Thyroid gland (tissue), 4 donors: ENCODE measurements around the gene GNAQ. TPM values are rescaled to one million over a fixed set of nuclear protein-coding genes. Genes with fewer than 3 reads are reported as not detected.

Experiments used
- DNase-seq, 2 donors: peaks; one replicate each; pipeline ENCODE4 v3.0.0-alpha.2; 2019
- H3K27ac ChIP-seq, 3 donors: fragments of 200-600 bp; sonication (generic); 1 replicate in 2 of 3; 2 replicates in 1 of 3; pipeline ENCODE4 v1.5.1; 2016 to 2019; ENCODE audit warnings: mild to moderate bottlenecking in 1 of 3, moderate library complexity in 1 of 3
- H3K27me3 ChIP-seq: fragments of 200-600 bp; sonication (generic); one replicate; pipeline ENCODE4 v1.5.1; 2019
- H3K36me3 ChIP-seq, 2 donors: fragments of 200-600 bp; sonication (generic); one replicate each; pipeline ENCODE4 v1.5.1; 2016 to 2019
- H3K4me1 ChIP-seq, 2 donors: fragments of 200-600 bp; sonication (generic); one replicate each; pipeline ENCODE4 v1.5.1; 2017 to 2019
- H3K4me3 ChIP-seq, 3 donors: fragments of 200-600 bp; sonication (generic); replicated peaks in 1 of 3; 1 replicate in 2 of 3; 2 replicates in 1 of 3; pipeline ENCODE4 v1.5.1; 2016; ENCODE audit warnings: mild to moderate bottlenecking in 1 of 3
- H3K9me3 ChIP-seq: fragments of 200-600 bp; sonication (generic); one replicate; pipeline ENCODE4 v1.5.1; 2017
- CTCF ChIP-seq, 6 experiments: fragments of 200-600 bp in 3 of 6; fragments of 450-650 bp in 3 of 6; sonication (generic) in 3 of 6; IDR thresholded peaks; one replicate each; pipeline ENCODE4 v1.5.1; 2016 to 2019; ENCODE audit warnings: antibody characterized with exemption in 6 of 6, mild to moderate bottlenecking in 2 of 6, inconsistent platforms in 1 of 6, moderate library complexity in 1 of 6
- POLR2A ChIP-seq, 2 donors: fragments of 450-650 bp; IDR thresholded peaks; one replicate each; pipeline ENCODE4 v1.6.1; 2017; ENCODE audit warnings: antibody characterized with exemption in 2 of 2, mild to moderate bottlenecking in 2 of 2, moderate library complexity in 1 of 2
- WGBS, 2 donors: methylation state at CpG; one replicate each; pipeline ENCODE4 v1.1.5; 2017; 5-methylcytosine and 5-hydroxymethylcytosine counted together
- intact Hi-C: fragments of 100-400 bp; cut with DNase I; formaldehyde crosslinking; loops from one replicate; pipeline ENCODE4 v1.15.1; 2023
- total RNA-seq, 4 donors: library from RNA; depleted of rRNA; stranded (reverse); fragments of >200 nt; gene quantifications; one replicate each; pipeline ENCODE4 v1.2.3, GENCODE V29; 2016

The GNAQ gene
- total RNA-seq, 4 donors from 2014 or later = 40.0 to 60.8 (median 58.1) TPM

DNA sequence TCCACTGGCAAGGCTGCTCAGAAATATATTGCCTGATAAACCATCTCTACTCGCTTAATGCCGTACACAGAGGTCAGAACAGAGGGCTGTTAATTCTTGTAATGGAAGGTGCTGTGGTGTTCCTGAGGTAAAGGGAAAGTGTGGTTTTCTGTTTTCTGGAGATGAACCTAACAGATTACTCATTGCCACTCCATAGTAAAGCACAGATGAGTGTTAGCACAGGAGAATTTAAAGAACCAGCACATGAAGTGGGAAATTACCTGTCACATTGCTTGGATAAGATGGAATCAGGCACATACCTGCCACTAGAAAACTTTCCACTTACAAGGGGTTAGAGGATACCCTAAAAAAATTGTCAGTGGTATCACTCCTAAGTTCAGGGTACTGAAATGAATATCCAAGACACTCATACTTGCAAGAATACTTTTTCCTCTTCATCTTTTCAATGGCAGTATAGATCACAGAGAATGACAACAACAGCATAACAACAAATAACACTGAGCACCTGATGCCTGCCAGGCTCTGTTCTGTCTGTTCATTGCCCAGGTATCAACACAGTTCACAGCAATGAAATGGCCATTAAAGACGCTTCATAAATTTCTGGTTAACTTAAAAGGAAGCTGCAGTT is 230.6 kb downstream of the GNAQ start:
- H3K27ac ChIP-seq = no peak overlapping the region
- no peaks in the 10 kb centered on the region for H3K27me3 ChIP-seq
- no peak for DNase-seq
- no peaks in the 10 kb centered on the region for H3K9me3 ChIP-seq
- no peaks in the 10 kb centered on the region for H3K36me3 ChIP-seq
- H3K4me3 ChIP-seq = no peak overlapping the region
- peaks cover 10 to 19% of the 10 kb centered on the region in 2 donors for H3K4me1 ChIP-seq
- TF ChIP-seq CTCF (IDR thresholded peaks at IDR 0.05) = no peak
- WGBS, 2 donors = 98 to 99% methylated on average over 3 of the region's 3 CpGs
- intact Hi-C loops = no loop called here

- TF ChIP-seq CTCF (IDR thresholded peaks at IDR 0.05) (no peak), POLR2A (IDR thresholded peaks at IDR 0.05) (no peak)
- H3K36me3 ChIP-seq = no peaks in the 10 kb centered on the region
- 85 to 94% methylated on average over 1 of the region's 1 CpG for WGBS, 2 donors
- no peaks in the 10 kb centered on the region for H3K9me3 ChIP-seq
- H3K4me3 ChIP-seq = no peak overlapping the region
- DNase-seq = no peak
- H3K27me3 ChIP-seq = no peaks in the 10 kb centered on the region
- intact Hi-C loops = no loop called here
- peaks cover 7 to 16% of the 10 kb centered on the region in 2 donors for H3K4me1 ChIP-seq
- H3K27ac ChIP-seq = no peak overlapping the region
Observed at GRCh38 chr9:77798140-77798539, 233.5 kb downstream of the GNAQ start.

GRCh38 chr9:77794985-77795384 is 236.6 kb downstream of the GNAQ start:
- no peak for TF ChIP-seq POLR2A (IDR thresholded peaks at IDR 0.05)
- no peak for TF ChIP-seq CTCF (IDR thresholded peaks at IDR 0.05)
- Histone ChIP-seq H3K4me1 (peaks cover 0 to 8% of the 10 kb centered on the region in 2 donors), H3K4me3 (no peak overlapping the region), H3K27ac (no peak overlapping the region), H3K27me3 (no peaks in the 10 kb centered on the region), H3K9me3 (no peaks in the 10 kb centered on the region), H3K36me3 (no peaks in the 10 kb centered on the region)
- 94 to 96% methylated on average over 3 of the region's 3 CpGs for WGBS, 2 donors
- intact Hi-C loops = no loop called here
- no peak for DNase-seq

- TF ChIP-seq POLR2A (IDR thresholded peaks at IDR 0.05) (no peak), CTCF (IDR thresholded peaks at IDR 0.05) (no peak)
- Histone ChIP-seq H3K4me3 (no peak overlapping the region), H3K27ac (no peak overlapping the region), H3K27me3 (no peaks in the 10 kb centered on the region), H3K36me3 (no peaks in the 10 kb centered on the region), H3K9me3 (no peaks in the 10 kb centered on the region), H3K4me1 (peaks cover 0 to 8% of the 10 kb centered on the region in 2 donors)
- DNase-seq = no peak
- WGBS, 2 donors = 70 to 79% methylated on average over 2 of the region's 2 CpGs
- intact Hi-C loops = no loop called here
Observed at GRCh38 chr9:77793849-77794248, 237.8 kb downstream of the GNAQ start.

GRCh38 chr9:77789891-77790290 is 241.7 kb downstream of the GNAQ start:
- WGBS, 2 donors = 93 to 97% methylated on average over 5 of the region's 5 CpGs
- no peaks in the 10 kb centered on the region for H3K36me3 ChIP-seq
- H3K4me1 ChIP-seq = peaks cover 0 to under 1% of the 10 kb centered on the region in 2 donors
- TF ChIP-seq POLR2A (IDR thresholded peaks at IDR 0.05) = no peak
- H3K27ac ChIP-seq = no peak overlapping the region
- H3K9me3 ChIP-seq = no peaks in the 10 kb centered on the region
- intact Hi-C loops = no loop called here
- no peak for DNase-seq
- H3K27me3 ChIP-seq = no peaks in the 10 kb centered on the region
- no peak overlapping the region for H3K4me3 ChIP-seq
